Endometrial microvascular endothelial cells (primary cell): ENCODE measurements around the gene C1QC. TPM values are rescaled to one million over a fixed set of nuclear protein-coding genes. Genes with fewer than 3 reads are reported as not detected.

Experiments
- in situ Hi-C: cut with HindIII; loops from 2 replicates; pipeline ENCODE4 v1.10.0; 2017; ENCODE audit warnings: low sequenced_read_pairs, low pct_unique_long_range_greater_than_20kb; ENCODE audit errors: inconsistent ontology term
- total RNA-seq: library from RNA; depleted of rRNA; stranded (reverse); fragments of >200 nt; gene quantifications from one replicate; pipeline ENCODE4 v1.2.3, GENCODE V29; 2015; ENCODE audit errors: inconsistent ontology term

C1QC gene
- total RNA-seq: not detected

GRCh38 chr1:22643381-22643780 lies at the start of gene C1QC:
Gene C1QC (plus strand): TSS chr1:22643633. CDS start chr1:22644024, 391 bp downstream.
- in situ Hi-C loops: no loop called here

DNA sequence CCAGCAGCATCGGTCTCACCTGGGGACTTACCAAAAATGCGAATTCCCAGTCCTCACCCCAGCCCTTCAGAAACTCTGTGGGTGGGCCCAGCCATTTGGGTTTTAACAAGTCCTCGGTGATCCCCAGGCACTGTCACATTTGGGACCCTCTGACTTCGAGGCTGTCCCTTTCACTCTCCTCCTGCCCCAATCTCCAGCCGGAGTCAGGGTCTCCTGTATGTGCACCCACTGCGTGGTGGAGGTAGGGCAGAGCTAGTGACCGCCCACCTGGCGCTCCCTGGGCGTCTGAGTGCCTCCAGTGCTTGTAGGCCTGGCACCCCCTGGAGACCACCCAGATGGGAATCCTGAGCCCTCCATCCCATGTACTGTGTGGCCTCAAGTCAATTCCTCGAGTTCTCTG lies 49.0 kb upstream of the C1QC start:
- in situ Hi-C loops: no loop called here

DNA sequence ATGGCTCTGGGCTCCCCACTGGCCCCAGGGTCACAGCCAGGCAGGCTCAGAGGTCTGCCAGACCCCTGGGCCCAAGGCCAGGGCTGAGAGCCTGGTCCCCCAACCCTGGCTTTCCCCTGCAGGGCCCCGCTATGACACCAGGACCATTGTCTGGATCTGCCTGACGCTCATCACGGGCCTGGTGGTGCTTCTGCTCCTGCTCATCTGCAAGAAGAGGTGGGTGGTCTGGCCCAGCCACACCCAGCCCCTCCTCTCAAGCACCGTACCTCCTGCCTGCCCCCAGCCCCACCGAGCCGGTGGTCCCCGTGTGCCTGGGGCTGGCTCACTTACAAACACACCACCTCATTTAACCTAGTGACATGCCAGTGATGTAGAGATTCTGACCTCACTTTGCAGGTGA lies 48.3 kb upstream of the C1QC start:
- in situ Hi-C loops: no loop called here

- in situ Hi-C loops: no loop called here
These were observed 46.0 kb upstream of the C1QC start for GRCh38 chr1:22597301-22597965.

- in situ Hi-C loops: no loop called here
These were observed 45.4 kb upstream of the C1QC start for GRCh38 chr1:22597996-22598395.

DNA sequence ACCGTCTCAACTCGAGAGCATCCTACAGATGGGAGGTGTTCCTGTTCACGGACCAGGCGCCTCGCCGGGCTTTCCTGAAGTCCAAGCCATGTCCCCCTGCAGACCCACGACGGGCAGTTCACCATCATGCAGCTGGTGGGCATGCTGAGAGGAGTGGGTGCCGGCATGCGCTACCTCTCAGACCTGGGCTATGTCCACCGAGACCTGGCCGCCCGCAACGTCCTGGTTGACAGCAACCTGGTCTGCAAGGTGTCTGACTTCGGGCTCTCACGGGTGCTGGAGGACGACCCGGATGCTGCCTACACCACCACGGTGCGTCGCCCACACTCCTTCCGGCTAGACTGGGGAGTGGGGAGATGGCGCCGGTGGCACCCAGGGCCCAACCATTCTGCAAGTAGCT lies 44.7 kb upstream of the C1QC start:
- in situ Hi-C loops: no loop called here

DNA sequence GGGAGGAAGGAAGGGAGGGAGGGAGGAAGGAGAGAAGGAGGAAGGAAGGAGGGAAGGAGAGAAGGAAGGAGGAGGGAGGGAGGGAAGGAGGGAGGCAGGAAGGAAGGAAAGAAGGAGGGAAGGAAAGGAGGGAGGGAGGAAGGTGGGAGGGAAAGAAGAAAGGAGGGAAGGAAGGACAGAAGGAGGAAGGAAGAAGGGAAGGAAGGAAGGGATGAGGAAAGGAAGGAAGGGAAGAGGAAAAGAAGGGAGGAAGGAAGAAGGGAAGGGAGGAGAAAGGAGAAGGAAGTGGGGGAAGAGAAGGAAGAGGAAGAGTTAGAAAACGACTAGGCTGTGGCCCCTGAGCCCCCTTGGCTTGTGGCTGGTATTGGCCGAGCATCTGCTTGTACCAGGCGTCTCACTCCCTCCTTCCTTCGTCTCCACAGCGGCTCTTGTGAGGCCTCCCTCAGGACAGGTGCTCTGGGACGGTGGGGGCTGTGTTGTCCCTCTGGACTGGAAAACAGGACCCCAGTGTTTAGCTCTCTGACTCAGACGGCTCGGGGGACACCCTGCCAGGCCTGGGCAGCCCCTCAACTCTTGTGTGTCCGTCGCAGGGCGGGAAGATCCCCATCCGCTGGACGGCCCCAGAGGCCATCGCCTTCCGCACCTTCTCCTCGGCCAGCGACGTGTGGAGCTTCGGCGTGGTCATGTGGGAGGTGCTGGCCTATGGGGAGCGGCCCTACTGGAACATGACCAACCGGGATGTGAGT lies 43.2 kb upstream of the C1QC start:
- in situ Hi-C loops: no loop called here

DNA sequence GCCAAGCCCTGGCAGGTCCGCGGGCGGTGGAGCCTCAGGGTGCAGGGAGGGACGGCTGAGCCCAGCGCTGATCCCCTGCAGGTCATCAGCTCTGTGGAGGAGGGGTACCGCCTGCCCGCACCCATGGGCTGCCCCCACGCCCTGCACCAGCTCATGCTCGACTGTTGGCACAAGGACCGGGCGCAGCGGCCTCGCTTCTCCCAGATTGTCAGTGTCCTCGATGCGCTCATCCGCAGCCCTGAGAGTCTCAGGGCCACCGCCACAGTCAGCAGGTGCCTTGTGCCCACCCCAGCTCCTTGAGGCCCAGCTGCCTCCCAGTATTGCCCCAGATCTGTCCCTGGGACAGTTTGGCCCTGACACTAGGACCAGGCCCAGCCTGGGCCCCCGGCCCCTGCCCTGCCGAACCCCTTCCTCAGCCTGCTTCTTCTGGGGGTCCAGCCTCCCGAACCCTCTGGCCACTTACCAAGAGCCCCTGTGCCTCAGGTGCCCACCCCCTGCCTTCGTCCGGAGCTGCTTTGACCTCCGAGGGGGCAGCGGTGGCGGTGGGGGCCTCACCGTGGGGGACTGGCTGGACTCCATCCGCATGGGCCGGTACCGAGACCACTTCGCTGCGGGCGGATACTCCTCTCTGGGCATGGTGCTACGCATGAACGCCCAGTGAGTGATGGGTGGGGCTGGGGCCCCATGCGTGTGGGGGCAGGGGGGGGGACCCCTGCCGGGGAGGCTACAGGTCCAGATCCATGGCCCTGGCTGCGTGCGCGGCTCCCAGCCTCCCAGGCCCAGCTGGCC lies 42.4 kb upstream of the C1QC start:
- in situ Hi-C loops: no loop called here

GRCh38 chr1:22601610-22602009 lies 41.8 kb upstream of the C1QC start:
- in situ Hi-C loops: no loop called here

- in situ Hi-C loops: no loop called here
These were observed 41.2 kb upstream of the C1QC start for GRCh38 chr1:22602060-22602740.

DNA sequence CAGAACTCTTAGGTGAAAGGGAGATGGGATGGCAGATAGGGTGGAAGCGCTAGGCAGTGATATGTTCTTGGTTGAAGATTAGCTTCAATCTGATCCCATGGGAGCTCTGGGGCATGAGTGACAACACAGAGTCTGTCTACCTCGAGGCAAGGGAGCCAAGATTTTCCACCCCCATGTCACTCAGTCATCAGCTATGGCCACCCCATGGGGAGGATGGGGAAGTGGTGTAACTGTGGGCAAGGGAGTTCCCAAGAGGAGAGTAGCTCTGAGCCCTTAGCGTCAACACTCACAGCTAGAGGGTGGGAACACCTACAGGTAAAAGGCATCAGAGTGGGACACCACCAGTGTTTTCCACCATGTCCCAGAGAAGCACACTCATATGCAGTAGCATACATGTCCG lies 37.3 kb upstream of the C1QC start:
- in situ Hi-C loops: no loop called here

- in situ Hi-C loops: no loop called here
These were observed 36.3 kb upstream of the C1QC start for GRCh38 chr1:22607154-22607553.

GRCh38 chr1:22608361-22608760 lies 35.1 kb upstream of the C1QC start:
- in situ Hi-C loops: no loop called here

DNA sequence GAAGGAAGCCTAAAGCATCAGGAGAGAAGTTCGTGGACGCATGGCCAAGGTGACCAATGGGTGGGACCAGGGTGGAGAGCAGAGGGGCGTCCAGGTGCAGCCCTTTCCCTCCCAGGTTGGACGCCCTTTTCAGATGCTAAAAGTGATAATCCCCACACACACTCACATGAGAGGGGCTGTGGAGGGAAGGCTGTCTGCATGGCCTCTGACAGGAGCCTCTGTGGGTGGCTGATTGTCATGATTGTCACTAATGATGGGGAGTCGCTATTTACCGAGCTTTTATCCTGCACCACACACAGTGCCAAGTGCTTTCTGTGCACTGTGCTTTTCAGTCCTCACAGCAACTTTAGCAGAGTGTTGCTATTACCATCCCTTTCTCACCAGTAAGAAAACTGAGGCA lies 34.1 kb upstream of the C1QC start:
- in situ Hi-C loops: no loop called here

DNA sequence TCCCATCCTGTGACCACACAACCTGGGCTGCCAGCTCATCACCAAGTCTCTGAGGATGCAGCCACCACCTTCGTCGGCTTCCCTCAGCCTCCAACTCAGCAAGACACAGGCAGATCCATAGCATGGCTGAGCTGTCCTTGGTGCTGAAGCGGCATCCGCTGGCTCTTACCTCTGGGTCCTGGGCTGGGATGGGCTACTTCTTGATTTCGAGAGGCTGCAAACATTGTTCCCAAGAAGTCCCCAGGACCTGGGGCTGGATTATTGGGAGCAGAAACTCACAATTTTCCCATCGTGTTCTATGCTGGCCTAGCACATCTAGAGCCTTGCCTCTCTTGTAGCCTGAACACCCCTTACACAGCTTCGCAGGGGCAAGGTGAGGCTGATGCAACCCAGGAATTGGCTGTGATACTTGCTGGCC lies 31.9 kb upstream of the C1QC start:
- in situ Hi-C loops: no loop called here

DNA sequence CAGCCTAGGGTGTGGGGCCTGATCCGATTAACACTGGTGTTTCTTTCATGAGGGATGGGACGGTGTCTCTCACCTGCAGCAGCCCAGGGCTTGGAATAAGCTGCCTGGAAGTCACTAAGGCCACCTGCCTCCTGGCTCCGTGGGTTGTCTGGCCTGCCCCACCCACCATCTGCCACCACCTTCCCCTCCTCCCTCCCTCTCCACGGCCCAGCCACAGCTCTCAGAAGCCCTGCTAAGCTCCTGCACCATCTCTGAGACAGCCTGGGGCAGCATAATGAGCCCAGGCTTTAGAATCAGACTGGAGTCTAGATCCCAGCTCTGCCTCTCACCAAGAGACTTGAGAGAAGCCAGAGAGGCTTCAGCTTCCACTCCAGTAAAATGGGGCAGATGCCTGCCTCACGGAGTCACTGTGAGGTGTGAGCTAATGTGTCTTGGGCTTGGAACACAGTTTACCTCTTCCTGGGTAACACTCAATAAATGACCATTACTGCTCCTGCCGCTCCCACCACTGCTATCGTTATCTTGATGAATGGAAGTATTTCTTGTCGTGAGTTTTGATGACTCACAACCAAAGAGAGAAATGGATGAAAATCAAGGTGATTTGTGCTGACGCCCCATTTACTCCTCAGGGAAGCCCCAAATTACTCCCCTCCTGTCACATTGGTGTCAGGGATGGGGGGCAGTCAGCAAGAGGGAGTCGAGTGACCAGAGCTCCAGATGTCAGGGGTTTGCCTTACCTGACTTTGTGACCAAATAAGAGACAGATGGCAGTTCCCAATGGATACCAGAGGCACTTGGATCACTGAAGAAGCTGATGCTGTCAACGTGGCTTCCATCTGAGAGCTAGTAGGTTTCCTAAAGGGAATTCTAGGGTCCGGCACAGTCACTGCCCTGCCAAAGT lies 30.5 kb upstream of the C1QC start:
- in situ Hi-C loops: no loop called here

GRCh38 chr1:22613572-22613918 lies 29.9 kb upstream of the C1QC start:
- in situ Hi-C loops: no loop called here

- in situ Hi-C loops: no loop called here
These were observed 29.5 kb upstream of the C1QC start for GRCh38 chr1:22613951-22614350.
